HepG2 (cell line): ENCODE data around the gene MICOS13. TPM values are rescaled to one million over a fixed set of nuclear protein-coding genes. Genes with fewer than 3 reads are reported as not detected.

ENCODE experiments used
- ATF7-NPFF ChIP-seq: sonication (generic); formaldehyde crosslinking; IDR thresholded peaks from 2 replicates; pipeline ENCODE4 v1.8.1; 2023; ENCODE audit warnings: mild to moderate bottlenecking, low read depth, missing genetic modification reagents, moderate library complexity
- ELF1 ChIP-seq: sonication (generic); formaldehyde crosslinking; IDR thresholded peaks from 2 replicates; pipeline ENCODE4 v1.4.0; 2020; ENCODE audit warnings: missing genetic modification reagents
- GTF3A ChIP-seq: sonication (generic); formaldehyde crosslinking; conservative IDR thresholded peaks from 2 replicates; pipeline ENCODE4 v1.4.0; 2020; ENCODE audit warnings: mild to moderate bottlenecking, missing genetic modification reagents
- HOXA5 ChIP-seq: sonication (generic); formaldehyde crosslinking; IDR thresholded peaks from 2 replicates; pipeline ENCODE4 v1.4.0; 2020; ENCODE audit warnings: missing genetic modification reagents
- MAF1 ChIP-seq: sonication (generic); formaldehyde crosslinking; IDR thresholded peaks from 2 replicates; pipeline ENCODE4 v1.5.0; 2020; ENCODE audit warnings: missing genetic modification reagents, borderline replicate concordance
- MIER3 ChIP-seq: IDR thresholded peaks from 2 replicates; pipeline ENCODE4 v1.6.1; 2016; ENCODE audit warnings: missing compliant biosample characterization, borderline replicate concordance
- NR2C2 ChIP-seq: sonication (generic); formaldehyde crosslinking; IDR thresholded peaks from 2 replicates; pipeline ENCODE4 v1.4.0; 2020; ENCODE audit warnings: missing genetic modification reagents, mild to moderate bottlenecking, moderate library complexity, borderline replicate concordance
- RFX5 ChIP-seq: IDR thresholded peaks from 2 replicates; pipeline ENCODE4 v1.6.1; 2011; ENCODE audit warnings: low read depth, low read length, improper control_type of control experiment
- SAP130 ChIP-seq: IDR thresholded peaks from 2 replicates; pipeline ENCODE4 v1.6.1; 2016; ENCODE audit warnings: low read depth
- SIN3B ChIP-seq: fragments of 150-350 bp; IDR thresholded peaks from 2 replicates; pipeline ENCODE4 v1.6.1; 2014; ENCODE audit warnings: low read length
- ZNF570 ChIP-seq: sonication (generic); formaldehyde crosslinking; IDR thresholded peaks from 2 replicates; pipeline ENCODE4 v1.4.0; 2020; ENCODE audit warnings: mild to moderate bottlenecking, missing genetic modification reagents, borderline replicate concordance
- polyA plus RNA-seq, 8 experiments: library from polyadenylated mRNA; depleted of rRNA in 3 of 8; stranded (reverse) in 7 of 8; unstranded in 1 of 8; fragments of >200 nt; fragmentation: Illumina TruSeq in 4 of 8; extraction: Trizol in 4 of 8; gene quantifications; 2 replicates each; pipeline versions ENCODE4 v1.2.1 to v1.2.3, GENCODE V29; 2011 to 2016; ENCODE audit warnings: low read depth in 4 of 8, missing spikeins in 1 of 8, mixed read lengths in 1 of 8; ENCODE audit not compliant: insufficient read depth in 1 of 8
- total RNA-seq, 5 experiments: library from RNA; depleted of rRNA; stranded (reverse); fragments of >200 nt; fragmentation: Illumina TruSeq; extraction: Trizol; gene quantifications; 2 replicates each; pipeline ENCODE4 v1.2.3, GENCODE V29; 2016; ENCODE audit warnings: low read depth in 1 of 5
- TF ChIP-seq, protein P1 (sequence below): sonication (generic); formaldehyde crosslinking; IDR thresholded peaks from 2 replicates; pipeline ENCODE4 v1.4.0; 2020; ENCODE audit warnings: missing genetic modification reagents
- TF ChIP-seq, protein P2 (sequence below): sonication (generic); formaldehyde crosslinking; IDR thresholded peaks from 2 replicates; pipeline ENCODE4 v1.5.0; 2020; ENCODE audit warnings: missing genetic modification reagents
- TF ChIP-seq, protein P3 (sequence below): sonication (generic); formaldehyde crosslinking; conservative IDR thresholded peaks from 2 replicates; pipeline ENCODE4 v1.4.0; 2020; ENCODE audit warnings: mild to moderate bottlenecking, missing genetic modification reagents, moderate library complexity
- TF ChIP-seq, protein P4 (sequence below): sonication (generic); formaldehyde crosslinking; conservative IDR thresholded peaks from 2 replicates; pipeline ENCODE4 v1.8.0; 2022; ENCODE audit warnings: missing genetic modification reagents
- TF ChIP-seq, protein P5 (sequence below): sonication (generic); formaldehyde crosslinking; IDR thresholded peaks from 2 replicates; pipeline ENCODE4 v1.5.0; 2020; ENCODE audit warnings: mild to moderate bottlenecking, missing genetic modification reagents

MICOS13 gene
- total and polyA plus RNA-seq, 2 of the 13 experiments (the other 11 are each of a cell fraction or from before 2014, with no cell fraction given): 28.8 to 35.4 TPM

DNA sequence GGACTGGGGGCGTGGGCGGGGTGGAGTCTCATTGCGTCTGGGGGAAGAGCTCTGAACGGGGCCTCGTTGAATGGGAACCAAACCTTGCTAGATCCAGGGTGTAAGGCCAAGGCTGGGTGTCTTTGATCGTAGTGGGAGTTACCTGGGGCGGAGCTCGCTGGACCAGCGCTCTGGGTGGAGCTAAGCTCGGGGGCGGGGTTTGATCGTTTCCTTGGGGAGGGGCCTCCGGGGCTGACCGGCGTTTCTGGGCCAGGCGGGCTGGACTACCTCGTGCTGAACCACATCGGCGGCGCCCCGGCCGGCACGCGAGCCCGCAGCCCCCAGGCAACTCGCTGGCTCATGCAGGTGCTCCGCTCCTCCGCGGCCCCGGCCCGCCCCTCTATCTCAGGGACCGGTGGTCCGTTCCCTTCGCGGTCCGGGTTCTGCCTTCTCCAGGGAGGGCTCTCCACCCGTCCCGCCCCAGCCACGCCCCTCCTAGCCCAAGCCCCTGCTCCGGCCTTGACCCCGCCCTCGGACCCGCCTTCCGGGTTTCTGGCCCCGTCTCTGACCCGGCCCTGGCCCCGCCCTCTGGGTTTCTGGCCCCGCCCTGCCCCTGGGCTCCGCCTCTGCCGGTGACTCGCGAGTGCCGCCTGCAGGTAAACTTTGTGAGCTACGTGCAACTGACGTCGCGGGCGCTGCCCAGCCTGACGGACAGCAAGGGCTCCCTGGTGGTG is 6.5 kb upstream of the MICOS13 start (continued):
- TF ChIP-seq, protein P1, sequence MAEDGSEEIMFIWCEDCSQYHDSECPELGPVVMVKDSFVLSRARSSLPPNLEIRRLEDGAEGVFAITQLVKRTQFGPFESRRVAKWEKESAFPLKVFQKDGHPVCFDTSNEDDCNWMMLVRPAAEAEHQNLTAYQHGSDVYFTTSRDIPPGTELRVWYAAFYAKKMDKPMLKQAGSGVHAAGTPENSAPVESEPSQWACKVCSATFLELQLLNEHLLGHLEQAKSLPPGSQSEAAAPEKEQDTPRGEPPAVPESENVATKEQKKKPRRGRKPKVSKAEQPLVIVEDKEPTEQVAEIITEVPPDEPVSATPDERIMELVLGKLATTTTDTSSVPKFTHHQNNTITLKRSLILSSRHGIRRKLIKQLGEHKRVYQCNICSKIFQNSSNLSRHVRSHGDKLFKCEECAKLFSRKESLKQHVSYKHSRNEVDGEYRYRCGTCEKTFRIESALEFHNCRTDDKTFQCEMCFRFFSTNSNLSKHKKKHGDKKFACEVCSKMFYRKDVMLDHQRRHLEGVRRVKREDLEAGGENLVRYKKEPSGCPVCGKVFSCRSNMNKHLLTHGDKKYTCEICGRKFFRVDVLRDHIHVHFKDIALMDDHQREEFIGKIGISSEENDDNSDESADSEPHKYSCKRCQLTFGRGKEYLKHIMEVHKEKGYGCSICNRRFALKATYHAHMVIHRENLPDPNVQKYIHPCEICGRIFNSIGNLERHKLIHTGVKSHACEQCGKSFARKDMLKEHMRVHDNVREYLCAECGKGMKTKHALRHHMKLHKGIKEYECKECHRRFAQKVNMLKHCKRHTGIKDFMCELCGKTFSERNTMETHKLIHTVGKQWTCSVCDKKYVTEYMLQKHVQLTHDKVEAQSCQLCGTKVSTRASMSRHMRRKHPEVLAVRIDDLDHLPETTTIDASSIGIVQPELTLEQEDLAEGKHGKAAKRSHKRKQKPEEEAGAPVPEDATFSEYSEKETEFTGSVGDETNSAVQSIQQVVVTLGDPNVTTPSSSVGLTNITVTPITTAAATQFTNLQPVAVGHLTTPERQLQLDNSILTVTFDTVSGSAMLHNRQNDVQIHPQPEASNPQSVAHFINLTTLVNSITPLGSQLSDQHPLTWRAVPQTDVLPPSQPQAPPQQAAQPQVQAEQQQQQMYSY: peak; percentile 90
- no peak for TF ChIP-seq MAF1 (CRISPR knock-in tag)
- no peak; the same call in 1 of the 2 replicates for TF ChIP-seq ATF7-NPFF
- TF ChIP-seq, protein P2, sequence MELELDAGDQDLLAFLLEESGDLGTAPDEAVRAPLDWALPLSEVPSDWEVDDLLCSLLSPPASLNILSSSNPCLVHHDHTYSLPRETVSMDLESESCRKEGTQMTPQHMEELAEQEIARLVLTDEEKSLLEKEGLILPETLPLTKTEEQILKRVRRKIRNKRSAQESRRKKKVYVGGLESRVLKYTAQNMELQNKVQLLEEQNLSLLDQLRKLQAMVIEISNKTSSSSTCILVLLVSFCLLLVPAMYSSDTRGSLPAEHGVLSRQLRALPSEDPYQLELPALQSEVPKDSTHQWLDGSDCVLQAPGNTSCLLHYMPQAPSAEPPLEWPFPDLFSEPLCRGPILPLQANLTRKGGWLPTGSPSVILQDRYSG: no peak
- TF ChIP-seq SIN3B: no peak; the same call in 1 of the 2 replicates
- TF ChIP-seq, protein P3, sequence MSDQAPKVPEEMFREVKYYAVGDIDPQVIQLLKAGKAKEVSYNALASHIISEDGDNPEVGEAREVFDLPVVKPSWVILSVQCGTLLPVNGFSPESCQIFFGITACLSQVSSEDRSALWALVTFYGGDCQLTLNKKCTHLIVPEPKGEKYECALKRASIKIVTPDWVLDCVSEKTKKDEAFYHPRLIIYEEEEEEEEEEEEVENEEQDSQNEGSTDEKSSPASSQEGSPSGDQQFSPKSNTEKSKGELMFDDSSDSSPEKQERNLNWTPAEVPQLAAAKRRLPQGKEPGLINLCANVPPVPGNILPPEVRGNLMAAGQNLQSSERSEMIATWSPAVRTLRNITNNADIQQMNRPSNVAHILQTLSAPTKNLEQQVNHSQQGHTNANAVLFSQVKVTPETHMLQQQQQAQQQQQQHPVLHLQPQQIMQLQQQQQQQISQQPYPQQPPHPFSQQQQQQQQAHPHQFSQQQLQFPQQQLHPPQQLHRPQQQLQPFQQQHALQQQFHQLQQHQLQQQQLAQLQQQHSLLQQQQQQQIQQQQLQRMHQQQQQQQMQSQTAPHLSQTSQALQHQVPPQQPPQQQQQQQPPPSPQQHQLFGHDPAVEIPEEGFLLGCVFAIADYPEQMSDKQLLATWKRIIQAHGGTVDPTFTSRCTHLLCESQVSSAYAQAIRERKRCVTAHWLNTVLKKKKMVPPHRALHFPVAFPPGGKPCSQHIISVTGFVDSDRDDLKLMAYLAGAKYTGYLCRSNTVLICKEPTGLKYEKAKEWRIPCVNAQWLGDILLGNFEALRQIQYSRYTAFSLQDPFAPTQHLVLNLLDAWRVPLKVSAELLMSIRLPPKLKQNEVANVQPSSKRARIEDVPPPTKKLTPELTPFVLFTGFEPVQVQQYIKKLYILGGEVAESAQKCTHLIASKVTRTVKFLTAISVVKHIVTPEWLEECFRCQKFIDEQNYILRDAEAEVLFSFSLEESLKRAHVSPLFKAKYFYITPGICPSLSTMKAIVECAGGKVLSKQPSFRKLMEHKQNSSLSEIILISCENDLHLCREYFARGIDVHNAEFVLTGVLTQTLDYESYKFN (CRISPR knock-in tag): peak; percentile 42; the same call in 1 of the 2 replicates
- TF ChIP-seq RFX5: no peak
- peak; percentile 76 for TF ChIP-seq NR2C2
- peak; percentile 94 for TF ChIP-seq ELF1 (CRISPR knock-in tag)
- TF ChIP-seq HOXA5 (CRISPR knock-in tag): peak; percentile 52; the same call in 1 of the 2 replicates
- TF ChIP-seq GTF3A (CRISPR knock-in tag): no peak
- TF ChIP-seq ZNF570 (CRISPR knock-in tag): no peak
- TF ChIP-seq, protein P4, sequence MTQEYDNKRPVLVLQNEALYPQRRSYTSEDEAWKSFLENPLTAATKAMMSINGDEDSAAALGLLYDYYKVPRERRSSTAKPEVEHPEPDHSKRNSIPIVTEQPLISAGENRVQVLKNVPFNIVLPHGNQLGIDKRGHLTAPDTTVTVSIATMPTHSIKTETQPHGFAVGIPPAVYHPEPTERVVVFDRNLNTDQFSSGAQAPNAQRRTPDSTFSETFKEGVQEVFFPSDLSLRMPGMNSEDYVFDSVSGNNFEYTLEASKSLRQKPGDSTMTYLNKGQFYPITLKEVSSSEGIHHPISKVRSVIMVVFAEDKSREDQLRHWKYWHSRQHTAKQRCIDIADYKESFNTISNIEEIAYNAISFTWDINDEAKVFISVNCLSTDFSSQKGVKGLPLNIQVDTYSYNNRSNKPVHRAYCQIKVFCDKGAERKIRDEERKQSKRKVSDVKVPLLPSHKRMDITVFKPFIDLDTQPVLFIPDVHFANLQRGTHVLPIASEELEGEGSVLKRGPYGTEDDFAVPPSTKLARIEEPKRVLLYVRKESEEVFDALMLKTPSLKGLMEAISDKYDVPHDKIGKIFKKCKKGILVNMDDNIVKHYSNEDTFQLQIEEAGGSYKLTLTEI (CRISPR knock-in tag): no peak
- peak; percentile 67; the same call in 1 of the 2 replicates for TF ChIP-seq MIER3 (CRISPR knock-in tag)
- TF ChIP-seq SAP130: peak; percentile 83
- TF ChIP-seq, protein P5, sequence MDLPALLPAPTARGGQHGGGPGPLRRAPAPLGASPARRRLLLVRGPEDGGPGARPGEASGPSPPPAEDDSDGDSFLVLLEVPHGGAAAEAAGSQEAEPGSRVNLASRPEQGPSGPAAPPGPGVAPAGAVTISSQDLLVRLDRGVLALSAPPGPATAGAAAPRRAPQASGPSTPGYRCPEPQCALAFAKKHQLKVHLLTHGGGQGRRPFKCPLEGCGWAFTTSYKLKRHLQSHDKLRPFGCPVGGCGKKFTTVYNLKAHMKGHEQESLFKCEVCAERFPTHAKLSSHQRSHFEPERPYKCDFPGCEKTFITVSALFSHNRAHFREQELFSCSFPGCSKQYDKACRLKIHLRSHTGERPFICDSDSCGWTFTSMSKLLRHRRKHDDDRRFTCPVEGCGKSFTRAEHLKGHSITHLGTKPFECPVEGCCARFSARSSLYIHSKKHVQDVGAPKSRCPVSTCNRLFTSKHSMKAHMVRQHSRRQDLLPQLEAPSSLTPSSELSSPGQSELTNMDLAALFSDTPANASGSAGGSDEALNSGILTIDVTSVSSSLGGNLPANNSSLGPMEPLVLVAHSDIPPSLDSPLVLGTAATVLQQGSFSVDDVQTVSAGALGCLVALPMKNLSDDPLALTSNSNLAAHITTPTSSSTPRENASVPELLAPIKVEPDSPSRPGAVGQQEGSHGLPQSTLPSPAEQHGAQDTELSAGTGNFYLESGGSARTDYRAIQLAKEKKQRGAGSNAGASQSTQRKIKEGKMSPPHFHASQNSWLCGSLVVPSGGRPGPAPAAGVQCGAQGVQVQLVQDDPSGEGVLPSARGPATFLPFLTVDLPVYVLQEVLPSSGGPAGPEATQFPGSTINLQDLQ (CRISPR knock-in tag): no peak
